Pancreas (tissue), 10 donors: ENCODE measurements around the gene PRKAB1. TPM values are rescaled to one million over a fixed set of nuclear protein-coding genes. Genes with fewer than 3 reads are reported as not detected.

ENCODE experiments used
- ATAC-seq, 4 donors: fragments of 200-7000 bp; cut with Tn5 transposase; one replicate each; pipeline versions ENCODE4 v1.8.0 to v1.9.1; 2020; ENCODE audit warnings: mild to moderate bottlenecking in 4 of 4, moderate library complexity in 4 of 4
- DNase-seq, 6 donors: peaks; one replicate each; pipeline ENCODE4 v3.0.0-alpha.2; 2020
- FAIRE-seq: peaks from 2 replicates; lab custom pipeline; 2012; peaks lifted over from hg19 to GRCh38; lab: Jason Lieb, UNC
- H3K27ac ChIP-seq, 4 donors: fragments of 200-600 bp; sonication (generic); 1 replicate in 3 of 4; 2 replicates in 1 of 4; pipeline versions ENCODE4 v1.5.0 to v1.8.0; 2020
- H3K27me3 ChIP-seq, 4 donors: fragments of 200-600 bp; one replicate each; pipeline ENCODE4 v1.8.0; 2021
- H3K36me3 ChIP-seq, 3 donors: fragments of 200-600 bp; sonication (generic) in 1 of 3; one replicate each; pipeline versions ENCODE4 v1.5.0 to v1.8.0; 2020 to 2021
- H3K4me1 ChIP-seq, 3 donors: fragments of 200-600 bp; one replicate each; pipeline ENCODE4 v1.8.0; 2021
- H3K4me3 ChIP-seq, 4 donors: fragments of 200-600 bp; sonication (generic) in 2 of 4; one replicate each; pipeline versions ENCODE4 v1.5.0 to v1.8.0; 2020 to 2021
- H3K9me3 ChIP-seq, 4 donors: fragments of 200-600 bp; one replicate each; pipeline ENCODE4 v1.8.0; 2021
- CTCF ChIP-seq, 4 donors: fragments of 200-600 bp; sonication (generic) in 3 of 4; IDR thresholded peaks; one replicate each; pipeline versions ENCODE4 v1.5.0 to v1.8.0; 2021; ENCODE audit warnings: antibody characterized with exemption in 4 of 4
- WGBS, 2 donors: extraction: QIAGEN DNeasy Blood & Tissue Kit; methylation state at CpG; one replicate each; pipeline ENCODE4 v1.1.7; 2013; 5-methylcytosine and 5-hydroxymethylcytosine counted together
- intact Hi-C, 3 donors: fragments of 100-400 bp; cut with DNase I; formaldehyde crosslinking; loops; one replicate each; pipeline versions ENCODE4 v1.11.1 to v1.14.2; 2022
- polyA plus RNA-seq, 2 donors: library from polyadenylated mRNA; stranded (reverse); fragments of 200-250 nt; gene quantifications; one replicate each; pipeline ENCODE4 v1.2.3, GENCODE V29; 2013
- total RNA-seq, 6 donors: library from RNA; stranded (reverse); fragmentation: NEBNext Ultra II Directional in 4 of 6; extraction: Animal tissue kit (Norgen Biotek cat#: 25700) in 4 of 6; gene quantifications; one replicate each; pipeline versions ENCODE4 v1.2.1 to v1.2.4, GENCODE V29; 2021 to 2023
- donor health status: healthy with polysubstance abuse.
- donor health status: DM: no; HTN: no; CAD: no; lungs with moderate emphysema.
- donor health status: DM: no; HTN: no; CAD: no.
- donor health status: control.
- donor health status: control.
- donor health status: Bipolar disorder and iron deficiency.
- donor health status: DM: yes; HTN: yes; CAD: no.
- donor health status: DM: no; HTN: no; CAD: no.
- donor health status: DM: no; HTN: no; CAD: no.
- donor health status: DM: yes; HTN: yes; CAD: no.

Gene PRKAB1
- total and polyA plus RNA-seq, 8 donors = 12.4 to 38.2 (median 20.5) TPM

- WGBS, 2 donors = 87 to 91% methylated on average over 7 of the region's 7 CpGs
- no peak overlapping the region for H3K27ac ChIP-seq
- DNase-seq (no peak), ATAC-seq (no peak), FAIRE-seq (no peak)
- H3K9me3 ChIP-seq = no peaks in the 10 kb centered on the region
- TF ChIP-seq CTCF (IDR thresholded peaks at IDR 0.05) = no peak
- no peak overlapping the region for H3K4me3 ChIP-seq
- peaks cover 0 to 13% (median 10%) of the 10 kb centered on the region in 3 donors for H3K4me1 ChIP-seq
- intact Hi-C loops = no loop called here
- H3K36me3 ChIP-seq = peaks cover 8 to 89% (median 59%) of the 10 kb centered on the region in 3 donors
- no peaks in the 10 kb centered on the region for H3K27me3 ChIP-seq
These were observed 10.5 kb downstream of the PRKAB1 start for GRCh38 chr12:119678459-119678858.

- intact Hi-C loops = no loop called here
- peaks cover 0 to 19% (median 11%) of the 10 kb centered on the region in 3 donors for H3K4me1 ChIP-seq
- no peak overlapping the region for H3K4me3 ChIP-seq
- 80 to 83% methylated on average over 5 of the region's 5 CpGs for WGBS, 2 donors
- H3K9me3 ChIP-seq = no peaks in the 10 kb centered on the region
- FAIRE-seq (no peak), ATAC-seq (peak in 1 of 4 donors; percentile 36), DNase-seq (no peak)
- no peaks in the 10 kb centered on the region for H3K27me3 ChIP-seq
- no peak for TF ChIP-seq CTCF (IDR thresholded peaks at IDR 0.05)
- H3K36me3 ChIP-seq = peaks cover 8 to 83% (median 54%) of the 10 kb centered on the region in 3 donors
- H3K27ac ChIP-seq = no peak overlapping the region
These were observed 11.1 kb downstream of the PRKAB1 start for GRCh38 chr12:119679081-119679480.

DNA sequence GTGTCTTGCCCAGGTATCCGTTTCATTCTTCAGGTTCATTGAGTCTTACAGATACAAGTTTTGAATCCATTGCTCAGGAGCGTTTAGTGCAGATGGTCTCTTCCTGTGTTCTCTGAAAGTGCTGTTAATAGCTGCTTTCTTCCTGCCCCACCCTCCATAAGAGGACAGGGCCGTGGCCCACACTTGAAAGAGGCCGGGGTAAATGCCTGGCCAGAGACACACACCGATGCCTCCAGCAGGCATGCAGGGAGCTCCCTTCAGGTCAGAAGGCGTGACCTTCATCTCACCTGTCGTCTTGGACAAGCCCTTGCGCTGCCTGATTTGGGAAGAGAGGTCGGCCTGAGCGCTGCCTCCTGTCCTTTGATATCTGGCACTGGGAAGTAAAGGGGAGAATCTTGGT, 11.6 kb downstream of the PRKAB1 start:
- H3K36me3 ChIP-seq = peaks cover 8 to 79% (median 50%) of the 10 kb centered on the region in 3 donors
- FAIRE-seq (no peak), DNase-seq (no peak), ATAC-seq (no peak)
- H3K4me1 ChIP-seq = peaks cover 0 to 23% (median 11%) of the 10 kb centered on the region in 3 donors
- H3K27me3 ChIP-seq = no peaks in the 10 kb centered on the region
- intact Hi-C loops = no loop called here
- H3K9me3 ChIP-seq = no peaks in the 10 kb centered on the region
- no peak overlapping the region for H3K4me3 ChIP-seq
- no peak for TF ChIP-seq CTCF (IDR thresholded peaks at IDR 0.05)
- H3K27ac ChIP-seq = no peak overlapping the region
- 87 to 91% methylated on average over 10 of the region's 10 CpGs for WGBS, 2 donors

DNA sequence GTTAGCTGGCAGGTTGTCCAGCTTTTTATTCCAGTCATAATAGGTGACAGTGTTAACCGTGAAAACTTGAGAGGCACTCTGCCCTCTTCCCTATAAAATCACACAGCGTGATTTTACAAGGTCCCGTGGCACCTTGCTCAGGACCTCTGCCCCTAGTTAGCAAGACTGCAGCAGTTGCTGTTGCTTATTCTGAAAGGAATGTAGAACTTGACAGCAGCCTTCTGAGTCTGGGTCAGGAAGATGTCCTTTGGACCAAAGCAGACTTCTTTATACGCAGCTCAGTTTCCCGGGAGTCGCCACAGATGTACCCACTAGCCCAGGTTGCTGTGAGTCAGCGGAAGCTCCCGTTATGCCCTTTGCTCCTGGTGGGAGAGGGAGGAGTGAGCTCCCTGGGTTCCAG, 13.2 kb downstream of the PRKAB1 start:
- Histone ChIP-seq H3K4me3 (no peak overlapping the region), H3K9me3 (no peaks in the 10 kb centered on the region), H3K36me3 (peaks cover 8 to 62% (median 44%) of the 10 kb centered on the region in 3 donors), H3K4me1 (peaks cover 0 to 33% (median 11%) of the 10 kb centered on the region in 3 donors), H3K27me3 (no peaks in the 10 kb centered on the region), H3K27ac (no peak overlapping the region)
- WGBS, 2 donors = 87 to 90% methylated on average over 8 of the region's 8 CpGs
- TF ChIP-seq CTCF (IDR thresholded peaks at IDR 0.05) = no peak
- DNase-seq (no peak), ATAC-seq (no peak), FAIRE-seq (no peak)
- intact Hi-C loops = loop anchor here in 1 of 3 donors (10.0 kb wide), 1 partner anchor 94 kb away; no protein-coding TSS in a partner anchor
